Measurements from ENCODE around the gene SLC26A1.
"Not testable (repeated sequence)": the region's sequence is repeated elsewhere in the genome, so short reads cannot be mapped to it uniquely, and the experiment has no call there.

SLC26A1 gene

GRCh38 chr4:951594-952468, 41.4 kb downstream of the SLC26A1 start:
- DNase-seq: no peak

- no peak for DNase-seq
These were observed 42.0 kb downstream of the SLC26A1 start for GRCh38 chr4:951186-951585.

GRCh38 chr4:950136-951020, 42.8 kb downstream of the SLC26A1 start:
- DNase-seq: no peak

- no peak for DNase-seq
These were observed 43.5 kb downstream of the SLC26A1 start for GRCh38 chr4:949656-950055.

GRCh38 chr4:948936-949300, 44.3 kb downstream of the SLC26A1 start:
- no peak for DNase-seq

GRCh38 chr4:948101-948935, 44.9 kb downstream of the SLC26A1 start:
- no peak for DNase-seq

GRCh38 chr4:947491-947971, 45.7 kb downstream of the SLC26A1 start:
- no peak for DNase-seq

- DNase-seq: no peak
These were observed 46.4 kb downstream of the SLC26A1 start for GRCh38 chr4:946517-947471.

GRCh38 chr4:946103-946450, 47.1 kb downstream of the SLC26A1 start:
- DNase-seq: no peak

- DNase-seq: no peak
These were observed 47.7 kb downstream of the SLC26A1 start for GRCh38 chr4:945274-946102.

GRCh38 chr4:939508-939907, 53.7 kb downstream of the SLC26A1 start:
- DNase-seq: not testable (repeated sequence)

Data from NCI-H2107 (cell line).